ENCODE measurements around the gene ZBTB7B. TPM values are rescaled to one million over a fixed set of nuclear protein-coding genes. Genes with fewer than 3 reads are reported as not detected.

ZBTB7B gene
- total RNA-seq, 1 experiment from 2014 or later, result 38.3 TPM

DNA sequence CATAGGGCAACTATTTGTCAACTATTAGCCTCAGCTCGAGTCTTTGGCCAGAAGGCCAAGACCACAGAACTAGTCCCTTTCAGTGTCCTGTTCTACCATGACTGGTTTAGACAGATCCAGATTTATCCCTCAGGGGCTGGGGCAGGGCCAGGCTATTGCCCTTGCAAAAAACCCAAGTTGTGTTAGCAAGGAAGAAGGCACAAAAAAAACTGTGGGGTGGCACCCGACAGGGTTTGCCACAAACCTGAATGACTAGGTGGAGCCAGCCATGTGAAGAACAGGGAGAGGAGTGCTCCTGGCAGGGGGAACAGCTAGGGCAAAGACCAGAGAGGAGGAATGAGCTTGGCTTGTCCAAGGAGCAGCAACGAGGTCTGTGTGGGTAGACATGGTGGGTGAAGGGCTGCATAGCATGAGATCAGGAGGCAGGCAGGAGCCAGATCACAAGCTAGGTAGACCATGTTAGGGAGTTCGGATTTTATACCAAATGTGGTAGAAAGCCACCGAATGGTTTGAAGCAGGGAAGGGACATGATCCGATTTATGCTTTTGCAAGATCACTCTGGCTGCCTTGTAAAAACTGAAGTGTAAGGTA, 35.3 kb downstream of the ZBTB7B start:
- no peaks in the 10 kb centered on the region for H3K79me2 ChIP-seq (ENCODE audit: insufficient read depth, low read length)
- no peak overlapping the region for H2BK5ac ChIP-seq (ENCODE audit: insufficient read length, low read length)
- H2BK15ac ChIP-seq (ENCODE audit: low read depth, low read length), result no peak overlapping the region
- Mint-ChIP-seq H3K9me3 (no peaks in the 10 kb centered on the region), H3K4me1 (peaks cover 3 to 6% of the 10 kb centered on the region in 2 experiments; a peak in 2 of 4 replicates), H3K4me3 (no peak overlapping the region), H3K27me3 (ENCODE audit: low read depth) (peaks cover 51% of the 10 kb centered on the region), H3K27ac (no peak overlapping the region), H3K36me3 (ENCODE audit: insufficient read depth in 1 of 3, low read depth in 3 of 3) (no peaks in the 10 kb centered on the region)
- no peak overlapping the region for H4K8ac ChIP-seq (replicated peaks; ENCODE audit: insufficient read length, low read depth, low read length)
- no peak overlapping the region for H2BK12ac ChIP-seq (ENCODE audit: insufficient read length, low read depth, low read length)
- no peak overlapping the region for H2BK20ac ChIP-seq (ENCODE audit: low read depth, low read length, poor library complexity, severe bottlenecking)
- H2BK120ac ChIP-seq (ENCODE audit: low read depth, low read length, poor library complexity, severe bottlenecking), result no peak overlapping the region
- TF ChIP-seq, protein P1, sequence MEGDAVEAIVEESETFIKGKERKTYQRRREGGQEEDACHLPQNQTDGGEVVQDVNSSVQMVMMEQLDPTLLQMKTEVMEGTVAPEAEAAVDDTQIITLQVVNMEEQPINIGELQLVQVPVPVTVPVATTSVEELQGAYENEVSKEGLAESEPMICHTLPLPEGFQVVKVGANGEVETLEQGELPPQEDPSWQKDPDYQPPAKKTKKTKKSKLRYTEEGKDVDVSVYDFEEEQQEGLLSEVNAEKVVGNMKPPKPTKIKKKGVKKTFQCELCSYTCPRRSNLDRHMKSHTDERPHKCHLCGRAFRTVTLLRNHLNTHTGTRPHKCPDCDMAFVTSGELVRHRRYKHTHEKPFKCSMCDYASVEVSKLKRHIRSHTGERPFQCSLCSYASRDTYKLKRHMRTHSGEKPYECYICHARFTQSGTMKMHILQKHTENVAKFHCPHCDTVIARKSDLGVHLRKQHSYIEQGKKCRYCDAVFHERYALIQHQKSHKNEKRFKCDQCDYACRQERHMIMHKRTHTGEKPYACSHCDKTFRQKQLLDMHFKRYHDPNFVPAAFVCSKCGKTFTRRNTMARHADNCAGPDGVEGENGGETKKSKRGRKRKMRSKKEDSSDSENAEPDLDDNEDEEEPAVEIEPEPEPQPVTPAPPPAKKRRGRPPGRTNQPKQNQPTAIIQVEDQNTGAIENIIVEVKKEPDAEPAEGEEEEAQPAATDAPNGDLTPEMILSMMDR (conservative IDR thresholded peaks at IDR 0.05), result no peak
- no peak for DNase-seq
- H3K4ac ChIP-seq (ENCODE audit: low read depth, low read length), result no peak overlapping the region
- no peak overlapping the region for H2AFZ ChIP-seq (ENCODE audit: low read length)
- H4K20me1 ChIP-seq (ENCODE audit: control insufficient read depth, insufficient read depth, insufficient read length), result peaks cover 2% of the 10 kb centered on the region
- no peak overlapping the region for H4K5ac ChIP-seq (ENCODE audit: insufficient read length, low read depth, low read length)
- H3K14ac ChIP-seq (ENCODE audit: insufficient read depth, low read length), result no peak overlapping the region
- H2AK5ac ChIP-seq (ENCODE audit: insufficient read length, low read length), result no peak overlapping the region
- no peak overlapping the region for H3K9ac ChIP-seq (ENCODE audit: extremely low read depth, insufficient read length, low read length)
- no peaks in the 10 kb centered on the region for H3K9me3 ChIP-seq (ENCODE audit: control insufficient read depth, low read depth, low read length)
- H3K56ac ChIP-seq (ENCODE audit: insufficient read length, low read depth, low read length), result no peak overlapping the region
- no peaks in the 10 kb centered on the region for H3K23me2 ChIP-seq (ENCODE audit: insufficient read length, low read depth, low read length, poor library complexity, severe bottlenecking)
- no peak overlapping the region for H3K4me2 ChIP-seq (ENCODE audit: insufficient read depth, insufficient read length, low read length)
- H3K79me1 ChIP-seq (ENCODE audit: insufficient read depth, low read depth, low read length, poor library complexity, severe bottlenecking), result no peaks in the 10 kb centered on the region
- no peaks in the 10 kb centered on the region for H3K4me1 ChIP-seq (ENCODE audit: insufficient read depth, low read length)
- no peak overlapping the region for H3K27ac ChIP-seq (ENCODE audit: insufficient read length, low read depth, low read length)
- H3K23ac ChIP-seq (ENCODE audit: insufficient read length, low read depth, low read length), result no peak overlapping the region
- no peaks in the 10 kb centered on the region for H3K27me3 ChIP-seq (ENCODE audit: insufficient read depth, low read length)
- H3T11ph ChIP-seq (ENCODE audit: low read length), result no peak overlapping the region
- H4K91ac ChIP-seq (ENCODE audit: insufficient read length, low read depth, low read length), result no peak overlapping the region
- no peak overlapping the region for H3K18ac ChIP-seq (ENCODE audit: insufficient read length, low read depth, low read length)
- no CpG with 5 or more reads among the region's 6 CpGs for whole genome bisulfite sequencing (ENCODE audit: extremely low coverage, insufficient read length, low lambda C conversion rate)
